GM18868 (cell line): ENCODE results near the gene ATP2A2.

Experiments
- ATAC-seq: cut with Tn5 transposase; IDR thresholded peaks from one replicate; pipeline ENCODE4 v1.9.1; 2021; ENCODE audit warnings: mild to moderate bottlenecking, moderate library complexity; ENCODE audit not compliant: unreplicated experiment

Gene ATP2A2

GRCh38 chr12:110289044-110289710 is 8.1 kb downstream of the ATP2A2 start:
- no peak for ATAC-seq

- no peak for ATAC-seq
These were observed 8.6 kb downstream of the ATP2A2 start for GRCh38 chr12:110289711-110290078.

GRCh38 chr12:110301065-110301806 is 20.2 kb downstream of the ATP2A2 start:
- no peak for ATAC-seq

- no peak for ATAC-seq
These were observed 23.1 kb downstream of the ATP2A2 start for GRCh38 chr12:110304061-110304551.

GRCh38 chr12:110307372-110307771 is 26.3 kb downstream of the ATP2A2 start:
- no peak for ATAC-seq

- ATAC-seq = no peak
These were observed 29.7 kb downstream of the ATP2A2 start for GRCh38 chr12:110310763-110311162.

- ATAC-seq = no peak
These were observed 30.9 kb downstream of the ATP2A2 start for GRCh38 chr12:110311903-110312302.

GRCh38 chr12:110312581-110313360 is 31.7 kb downstream of the ATP2A2 start:
- ATAC-seq = no peak

GRCh38 chr12:110314308-110314707 is 33.3 kb downstream of the ATP2A2 start:
- no peak for ATAC-seq

GRCh38 chr12:110316861-110317260 is 35.8 kb downstream of the ATP2A2 start:
- no peak for ATAC-seq

- no peak for ATAC-seq
These were observed 36.9 kb downstream of the ATP2A2 start for GRCh38 chr12:110317911-110318310.

- ATAC-seq = no peak
These were observed 39.5 kb downstream of the ATP2A2 start for GRCh38 chr12:110320550-110320949.

GRCh38 chr12:110329710-110330109 is 48.7 kb downstream of the ATP2A2 start:
- ATAC-seq = no peak

GRCh38 chr12:110330124-110330523 is 49.1 kb downstream of the ATP2A2 start:
- ATAC-seq = no peak

GRCh38 chr12:110330544-110330943 is 49.5 kb downstream of the ATP2A2 start:
- no peak for ATAC-seq

GRCh38 chr12:110333201-110333600 is 52.2 kb downstream of the ATP2A2 start:
- no peak for ATAC-seq

- ATAC-seq = no peak
These were observed 54.5 kb downstream of the ATP2A2 start for GRCh38 chr12:110335481-110336045.

- no peak for ATAC-seq
These were observed 57.1 kb downstream of the ATP2A2 start for GRCh38 chr12:110337912-110338710.

GRCh38 chr12:110338754-110339153 is 57.7 kb downstream of the ATP2A2 start:
- no peak for ATAC-seq

- no peak for ATAC-seq
These were observed 58.3 kb downstream of the ATP2A2 start for GRCh38 chr12:110339184-110339952.
